ENCODE data around the gene MAPKAPK3.

MAPKAPK3 gene

GRCh38 chr3:50609071-50609762, 7.7 kb upstream of the MAPKAPK3 start:
- no peak for DNase-seq

GRCh38 chr3:50609763-50610085, 7.2 kb upstream of the MAPKAPK3 start:
- no peak for DNase-seq

GRCh38 chr3:50610181-50610971, 6.6 kb upstream of the MAPKAPK3 start:
- no peak for DNase-seq

- DNase-seq = no peak
Measured at GRCh38 chr3:50610992-50611463, 5.9 kb upstream of the MAPKAPK3 start.

GRCh38 chr3:50611464-50612233, 5.3 kb upstream of the MAPKAPK3 start, which contains the start of gene CISH:
Gene CISH (minus strand): TSS chr3:50611774. CDS start chr3:50611650, 124 bp downstream.
- DNase-seq = peak; percentile 90

GRCh38 chr3:50612234-50612882, 4.6 kb upstream of the MAPKAPK3 start:
- no peak for DNase-seq

- DNase-seq = no peak
Measured at GRCh38 chr3:50612970-50613846, 3.7 kb upstream of the MAPKAPK3 start.

GRCh38 chr3:50615190-50615589, 1.8 kb upstream of the MAPKAPK3 start:
- DNase-seq = no peak

- DNase-seq = peak; percentile 79
Measured at GRCh38 chr3:50616003-50616769, 765 bp upstream of the MAPKAPK3 start.

GRCh38 chr3:50616770-50617095, 218 bp upstream of the MAPKAPK3 start:
- peak; percentile 92 for DNase-seq

- DNase-seq = no peak
Measured at GRCh38 chr3:50617911-50618481, 1.0 kb downstream of the MAPKAPK3 start.

GRCh38 chr3:50620420-50620819, 3.5 kb downstream of the MAPKAPK3 start:
- DNase-seq = no peak

- DNase-seq = no peak
Measured at GRCh38 chr3:50620820-50621219, 3.9 kb downstream of the MAPKAPK3 start.

- DNase-seq = no peak
Measured at GRCh38 chr3:50622881-50623280, 5.9 kb downstream of the MAPKAPK3 start.

- DNase-seq = no peak
Measured at GRCh38 chr3:50623840-50624474, 7.0 kb downstream of the MAPKAPK3 start.

GRCh38 chr3:50624634-50625033, 7.7 kb downstream of the MAPKAPK3 start:
- no peak for DNase-seq

GRCh38 chr3:50625231-50626182, 8.6 kb downstream of the MAPKAPK3 start:
- DNase-seq = no peak

- DNase-seq = no peak
Measured at GRCh38 chr3:50626401-50626800, 9.4 kb downstream of the MAPKAPK3 start.

- no peak for DNase-seq
Measured at GRCh38 chr3:50627407-50628051, 10.6 kb downstream of the MAPKAPK3 start.
